Measurements from ENCODE around the gene HDAC6.

Gene HDAC6

GRCh38 chrX:48791063-48791820 is 10.6 kb upstream of the HDAC6 start:
- H3K4me1 ChIP-seq (ENCODE audit: control insufficient read depth, low read depth, low read length) = no peaks in the 10 kb centered on the region
- H3K27ac ChIP-seq (ENCODE audit: low read length) = no peak overlapping the region
- H3K27me3 ChIP-seq (ENCODE audit: control insufficient read depth, insufficient read depth, low read length) = no peaks in the 10 kb centered on the region
- H3K36me3 ChIP-seq (ENCODE audit: control insufficient read depth, low read depth, low read length) = no peaks in the 10 kb centered on the region
- peaks cover 13% of the 10 kb centered on the region for H3K9me3 ChIP-seq (ENCODE audit: control insufficient read depth, low read depth, low read length)
- no peak overlapping the region for H3K9ac ChIP-seq (ENCODE audit: low read length)
- no peak overlapping the region for H3K4me3 ChIP-seq (ENCODE audit: low read length)

GRCh38 chrX:48792219-48792618 is 9.6 kb upstream of the HDAC6 start:
- Histone ChIP-seq H3K27me3 (ENCODE audit: control insufficient read depth, insufficient read depth, low read length) (no peaks in the 10 kb centered on the region), H3K27ac (ENCODE audit: low read length) (no peak overlapping the region), H3K4me3 (ENCODE audit: low read length) (no peak overlapping the region), H3K4me1 (ENCODE audit: control insufficient read depth, low read depth, low read length) (no peaks in the 10 kb centered on the region), H3K36me3 (ENCODE audit: control insufficient read depth, low read depth, low read length) (no peaks in the 10 kb centered on the region), H3K9ac (ENCODE audit: low read length) (no peak overlapping the region), H3K9me3 (ENCODE audit: control insufficient read depth, low read depth, low read length) (peaks cover 13% of the 10 kb centered on the region)

- Histone ChIP-seq H3K27me3 (ENCODE audit: control insufficient read depth, insufficient read depth, low read length) (no peaks in the 10 kb centered on the region), H3K36me3 (ENCODE audit: control insufficient read depth, low read depth, low read length) (no peaks in the 10 kb centered on the region), H3K4me1 (ENCODE audit: control insufficient read depth, low read depth, low read length) (no peaks in the 10 kb centered on the region), H3K4me3 (ENCODE audit: low read length) (no peak overlapping the region), H3K27ac (ENCODE audit: low read length) (no peak overlapping the region), H3K9ac (ENCODE audit: low read length) (no peak overlapping the region), H3K9me3 (ENCODE audit: control insufficient read depth, low read depth, low read length) (peaks cover 9% of the 10 kb centered on the region)
These were observed 7.9 kb upstream of the HDAC6 start for GRCh38 chrX:48793935-48794334.

- H3K27ac ChIP-seq (ENCODE audit: low read length) = no peak overlapping the region
- peaks cover 9% of the 10 kb centered on the region for H3K9me3 ChIP-seq (ENCODE audit: control insufficient read depth, low read depth, low read length)
- H3K9ac ChIP-seq (ENCODE audit: low read length) = no peak overlapping the region
- H3K27me3 ChIP-seq (ENCODE audit: control insufficient read depth, insufficient read depth, low read length) = no peaks in the 10 kb centered on the region
- no peaks in the 10 kb centered on the region for H3K36me3 ChIP-seq (ENCODE audit: control insufficient read depth, low read depth, low read length)
- H3K4me3 ChIP-seq (ENCODE audit: low read length) = no peak overlapping the region
- H3K4me1 ChIP-seq (ENCODE audit: control insufficient read depth, low read depth, low read length) = no peaks in the 10 kb centered on the region
These were observed 7.4 kb upstream of the HDAC6 start for GRCh38 chrX:48794340-48794910.

GRCh38 chrX:48794911-48795515 is 6.9 kb upstream of the HDAC6 start:
- Histone ChIP-seq H3K9me3 (ENCODE audit: control insufficient read depth, low read depth, low read length) (peaks cover 9% of the 10 kb centered on the region), H3K9ac (ENCODE audit: low read length) (no peak overlapping the region), H3K4me1 (ENCODE audit: control insufficient read depth, low read depth, low read length) (no peaks in the 10 kb centered on the region), H3K4me3 (ENCODE audit: low read length) (no peak overlapping the region), H3K36me3 (ENCODE audit: control insufficient read depth, low read depth, low read length) (no peaks in the 10 kb centered on the region), H3K27me3 (ENCODE audit: control insufficient read depth, insufficient read depth, low read length) (no peaks in the 10 kb centered on the region), H3K27ac (ENCODE audit: low read length) (no peak overlapping the region)

GRCh38 chrX:48798318-48798717 is 3.5 kb upstream of the HDAC6 start:
- H3K36me3 ChIP-seq (ENCODE audit: control insufficient read depth, low read depth, low read length) = no peaks in the 10 kb centered on the region
- H3K27ac ChIP-seq (ENCODE audit: low read length) = no peak overlapping the region
- no peaks in the 10 kb centered on the region for H3K27me3 ChIP-seq (ENCODE audit: control insufficient read depth, insufficient read depth, low read length)
- no peak overlapping the region for H3K9ac ChIP-seq (ENCODE audit: low read length)
- peaks cover 12% of the 10 kb centered on the region for H3K9me3 ChIP-seq (ENCODE audit: control insufficient read depth, low read depth, low read length)
- no peaks in the 10 kb centered on the region for H3K4me1 ChIP-seq (ENCODE audit: control insufficient read depth, low read depth, low read length)
- no peak overlapping the region for H3K4me3 ChIP-seq (ENCODE audit: low read length)

GRCh38 chrX:48800574-48801279 is 1.1 kb upstream of the HDAC6 start:
- Histone ChIP-seq H3K4me1 (ENCODE audit: control insufficient read depth, low read depth, low read length) (no peaks in the 10 kb centered on the region), H3K27ac (ENCODE audit: low read length) (peak overlapping the region; percentile 67), H3K4me3 (ENCODE audit: low read length) (peak overlapping the region; percentile 82), H3K27me3 (ENCODE audit: control insufficient read depth, insufficient read depth, low read length) (no peaks in the 10 kb centered on the region), H3K9ac (ENCODE audit: low read length) (peak overlapping the region; percentile 89), H3K9me3 (ENCODE audit: control insufficient read depth, low read depth, low read length) (peaks cover 11% of the 10 kb centered on the region), H3K36me3 (ENCODE audit: control insufficient read depth, low read depth, low read length) (peaks cover 2% of the 10 kb centered on the region)

GRCh38 chrX:48802089-48802904 is 430 bp downstream of the HDAC6 start:
- Histone ChIP-seq H3K4me1 (ENCODE audit: control insufficient read depth, low read depth, low read length) (no peaks in the 10 kb centered on the region), H3K27me3 (ENCODE audit: control insufficient read depth, insufficient read depth, low read length) (no peaks in the 10 kb centered on the region), H3K9me3 (ENCODE audit: control insufficient read depth, low read depth, low read length) (peaks cover 13% of the 10 kb centered on the region), H3K27ac (ENCODE audit: low read length) (peak overlapping the region; percentile 35), H3K36me3 (ENCODE audit: control insufficient read depth, low read depth, low read length) (peaks cover 4% of the 10 kb centered on the region), H3K9ac (ENCODE audit: low read length) (peak overlapping the region; percentile 81), H3K4me3 (ENCODE audit: low read length) (peak overlapping the region; percentile 73)

- no peaks in the 10 kb centered on the region for H3K4me1 ChIP-seq (ENCODE audit: control insufficient read depth, low read depth, low read length)
- peaks cover 13% of the 10 kb centered on the region for H3K9me3 ChIP-seq (ENCODE audit: control insufficient read depth, low read depth, low read length)
- peak overlapping the region; percentile 73 for H3K4me3 ChIP-seq (ENCODE audit: low read length)
- H3K36me3 ChIP-seq (ENCODE audit: control insufficient read depth, low read depth, low read length) = peaks cover 4% of the 10 kb centered on the region
- H3K27ac ChIP-seq (ENCODE audit: low read length) = no peak overlapping the region
- peak overlapping the region; percentile 51 for H3K9ac ChIP-seq (ENCODE audit: low read length)
- no peaks in the 10 kb centered on the region for H3K27me3 ChIP-seq (ENCODE audit: control insufficient read depth, insufficient read depth, low read length)
These were observed 986 bp downstream of the HDAC6 start for GRCh38 chrX:48802905-48803200.

- H3K27me3 ChIP-seq (ENCODE audit: control insufficient read depth, insufficient read depth, low read length) = no peaks in the 10 kb centered on the region
- H3K36me3 ChIP-seq (ENCODE audit: control insufficient read depth, low read depth, low read length) = peaks cover 4% of the 10 kb centered on the region
- no peak overlapping the region for H3K9ac ChIP-seq (ENCODE audit: low read length)
- peaks cover 10% of the 10 kb centered on the region for H3K9me3 ChIP-seq (ENCODE audit: control insufficient read depth, low read depth, low read length)
- no peaks in the 10 kb centered on the region for H3K4me1 ChIP-seq (ENCODE audit: control insufficient read depth, low read depth, low read length)
- H3K4me3 ChIP-seq (ENCODE audit: low read length) = no peak overlapping the region
- H3K27ac ChIP-seq (ENCODE audit: low read length) = no peak overlapping the region
These were observed 4.2 kb downstream of the HDAC6 start for GRCh38 chrX:48806081-48806480.

GRCh38 chrX:48813644-48814043 is 11.8 kb downstream of the HDAC6 start:
- Histone ChIP-seq H3K27me3 (ENCODE audit: control insufficient read depth, insufficient read depth, low read length) (no peaks in the 10 kb centered on the region), H3K9ac (ENCODE audit: low read length) (no peak overlapping the region), H3K9me3 (ENCODE audit: control insufficient read depth, low read depth, low read length) (peaks cover 10% of the 10 kb centered on the region), H3K36me3 (ENCODE audit: control insufficient read depth, low read depth, low read length) (peaks cover 6% of the 10 kb centered on the region), H3K4me3 (ENCODE audit: low read length) (no peak overlapping the region), H3K4me1 (ENCODE audit: control insufficient read depth, low read depth, low read length) (no peaks in the 10 kb centered on the region), H3K27ac (ENCODE audit: low read length) (no peak overlapping the region)

All from iPS-18a (cell line).